DND-41 (cell line): ENCODE data around the gene PREP.

Source experiments
- EZH2 ChIP-seq: IDR thresholded peaks from 3 replicates; pipeline ENCODE4 v1.6.1; 2012; ENCODE audit warnings: borderline replicate concordance, low read depth, mild to moderate bottlenecking, moderate library complexity, low read length, inconsistent platforms; ENCODE audit not compliant: severe bottlenecking
- TF ChIP-seq, protein P1 (sequence below): IDR thresholded peaks from 2 replicates; pipeline ENCODE4 v1.5.1; 2012; ENCODE audit warnings: borderline replicate concordance, low read length, moderate library complexity, mild to moderate bottlenecking; ENCODE audit not compliant: poor library complexity, severe bottlenecking; ENCODE audit errors: extremely low read depth

DNA sequence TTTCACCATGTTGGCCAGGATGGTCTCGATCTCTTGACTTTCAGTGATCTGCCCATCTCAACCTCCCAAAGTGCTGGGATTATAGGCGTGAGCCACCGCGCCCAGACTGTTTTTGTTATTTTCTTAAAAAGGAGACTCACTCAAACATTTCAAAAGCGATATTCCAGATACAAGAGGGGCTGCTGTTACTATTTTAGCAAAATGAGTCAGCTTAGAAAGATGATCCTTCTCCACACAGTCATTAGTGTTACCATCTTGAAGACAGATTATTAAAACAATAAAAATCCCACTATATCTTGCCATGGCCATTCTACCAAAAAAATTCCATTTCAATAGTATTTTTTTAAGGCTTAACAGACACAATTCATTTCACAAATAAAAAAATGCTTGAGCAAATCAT is 102.8 kb downstream of the PREP start:
- TF ChIP-seq, protein P1, sequence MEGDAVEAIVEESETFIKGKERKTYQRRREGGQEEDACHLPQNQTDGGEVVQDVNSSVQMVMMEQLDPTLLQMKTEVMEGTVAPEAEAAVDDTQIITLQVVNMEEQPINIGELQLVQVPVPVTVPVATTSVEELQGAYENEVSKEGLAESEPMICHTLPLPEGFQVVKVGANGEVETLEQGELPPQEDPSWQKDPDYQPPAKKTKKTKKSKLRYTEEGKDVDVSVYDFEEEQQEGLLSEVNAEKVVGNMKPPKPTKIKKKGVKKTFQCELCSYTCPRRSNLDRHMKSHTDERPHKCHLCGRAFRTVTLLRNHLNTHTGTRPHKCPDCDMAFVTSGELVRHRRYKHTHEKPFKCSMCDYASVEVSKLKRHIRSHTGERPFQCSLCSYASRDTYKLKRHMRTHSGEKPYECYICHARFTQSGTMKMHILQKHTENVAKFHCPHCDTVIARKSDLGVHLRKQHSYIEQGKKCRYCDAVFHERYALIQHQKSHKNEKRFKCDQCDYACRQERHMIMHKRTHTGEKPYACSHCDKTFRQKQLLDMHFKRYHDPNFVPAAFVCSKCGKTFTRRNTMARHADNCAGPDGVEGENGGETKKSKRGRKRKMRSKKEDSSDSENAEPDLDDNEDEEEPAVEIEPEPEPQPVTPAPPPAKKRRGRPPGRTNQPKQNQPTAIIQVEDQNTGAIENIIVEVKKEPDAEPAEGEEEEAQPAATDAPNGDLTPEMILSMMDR: no peak
- no peak for TF ChIP-seq EZH2
